OCI-LY1 (cell line): Measurements from ENCODE around the gene PDE6H.

Experiments used
- H2AFZ ChIP-seq: fragments of 200-600 bp; sonication (generic), shearing (Covaris generic); 2 replicates; pipeline ENCODE4 v1.6.0; 2014; ENCODE audit warnings: antibody characterized with exemption, mild to moderate bottlenecking, low read length
- H3F3A ChIP-seq: fragments of 200-600 bp; sonication (generic), shearing (Covaris generic); 2 replicates; pipeline ENCODE4 v1.6.0; 2014; ENCODE audit warnings: mild to moderate bottlenecking, antibody characterized with exemption, low read length, moderate library complexity; ENCODE audit not compliant: insufficient read depth
- H3K27ac ChIP-seq: fragments of 200-600 bp; sonication (generic); 2 replicates; pipeline ENCODE4 v1.5.1; 2014; ENCODE audit warnings: low read length, mixed run types, mild to moderate bottlenecking, low read depth; ENCODE audit not compliant: poor library complexity, severe bottlenecking
- H3K27me3 ChIP-seq: fragments of 200-600 bp; sonication (generic); 2 replicates; pipeline ENCODE4 v1.6.0; 2014; ENCODE audit warnings: antibody characterized with exemption, mild to moderate bottlenecking, low read length, moderate library complexity; ENCODE audit not compliant: insufficient read depth
- H3K36me3 ChIP-seq: fragments of 200-600 bp; sonication (generic); 2 replicates; pipeline ENCODE4 v1.6.1; 2014; ENCODE audit warnings: mild to moderate bottlenecking, antibody characterized with exemption, low read length, moderate library complexity, mixed read lengths; ENCODE audit not compliant: insufficient read depth
- H3K4me1 ChIP-seq: fragments of 200-600 bp; sonication (generic); 2 replicates; pipeline ENCODE4 v1.5.1; 2014; ENCODE audit warnings: mild to moderate bottlenecking, low read length, moderate library complexity; ENCODE audit not compliant: insufficient read depth, severe bottlenecking
- H3K4me2 ChIP-seq: fragments of 200-600 bp; sonication (generic), shearing (Covaris generic); 2 replicates; pipeline ENCODE4 v1.6.1; 2014; ENCODE audit warnings: low read length
- H3K4me3 ChIP-seq: fragments of 200-600 bp; sonication (generic); 2 replicates; pipeline ENCODE4 v1.5.1; 2014; ENCODE audit warnings: low read length, low read depth, mild to moderate bottlenecking, mixed read lengths; ENCODE audit not compliant: poor library complexity, severe bottlenecking
- H3K79me2 ChIP-seq: fragments of 200-600 bp; shearing (Covaris generic); 2 replicates; pipeline ENCODE4 v1.6.1; 2016; ENCODE audit warnings: mixed run types, low read length, mixed read lengths; ENCODE audit not compliant: insufficient read depth
- H3K9ac ChIP-seq: fragments of 200-600 bp; sonication (generic), shearing (Covaris generic); 2 replicates; pipeline ENCODE4 v1.6.1; 2014; ENCODE audit warnings: mild to moderate bottlenecking, low read length, mixed read lengths
- H3K9me2 ChIP-seq: fragments of 200-600 bp; sonication (generic), shearing (Covaris generic); 2 replicates; pipeline ENCODE4 v1.6.1; 2014; ENCODE audit warnings: low read depth, mild to moderate bottlenecking, low read length, mixed read lengths
- H3K9me3 ChIP-seq: fragments of 200-600 bp; shearing (Covaris generic); 2 replicates; pipeline ENCODE4 v1.6.1; 2014; ENCODE audit warnings: low read length, mixed read lengths
- H4K20me1 ChIP-seq: fragments of 200-600 bp; sonication (generic), shearing (Covaris generic); 2 replicates; pipeline ENCODE4 v1.6.0; 2016; ENCODE audit warnings: mild to moderate bottlenecking, low read length; ENCODE audit not compliant: insufficient read depth
- CTCF ChIP-seq: fragments of 200-600 bp; sonication (generic), shearing (Covaris generic); IDR thresholded peaks from 2 replicates; pipeline ENCODE4 v1.5.1; 2017; ENCODE audit warnings: mild to moderate bottlenecking, antibody characterized with exemption, low read length, moderate library complexity, mixed read lengths
- EZH2 ChIP-seq: fragments of 200-600 bp; sonication (generic), shearing (Covaris generic); IDR thresholded peaks from 2 replicates; pipeline ENCODE4 v1.8.0; 2017; ENCODE audit warnings: borderline replicate concordance, mixed run types, mild to moderate bottlenecking, antibody characterized with exemption, low read length, moderate library complexity, mixed read lengths

Gene PDE6H

GRCh38 chr12:14931359-14931758, 41.5 kb upstream of the PDE6H start:
- no peak overlapping the region for H3K4me2 ChIP-seq
- no peaks in the 10 kb centered on the region for H3F3A ChIP-seq
- H3K27me3 ChIP-seq = no peaks in the 10 kb centered on the region
- no peaks in the 10 kb centered on the region; the same call in 1 of the 2 replicates for H3K36me3 ChIP-seq
- H3K4me1 ChIP-seq = no peaks in the 10 kb centered on the region
- H2AFZ ChIP-seq = no peak overlapping the region
- H3K9me3 ChIP-seq = no peaks in the 10 kb centered on the region
- TF ChIP-seq CTCF (no peak), EZH2 (no peak)
- no peak overlapping the region for H3K27ac ChIP-seq
- H4K20me1 ChIP-seq = no peaks in the 10 kb centered on the region
- no peaks in the 10 kb centered on the region for H3K79me2 ChIP-seq
- no peak overlapping the region for H3K4me3 ChIP-seq
- no peaks in the 10 kb centered on the region for H3K9me2 ChIP-seq
- H3K9ac ChIP-seq = no peak overlapping the region

- H3K36me3 ChIP-seq = no peaks in the 10 kb centered on the region; the same call in 1 of the 2 replicates
These were observed 40.9 kb upstream of the PDE6H start for GRCh38 chr12:14931791-14932560.

GRCh38 chr12:14934511-14934910, 38.3 kb upstream of the PDE6H start:
- no peak overlapping the region for H3K27ac ChIP-seq
- no peaks in the 10 kb centered on the region for H3K27me3 ChIP-seq
- no peaks in the 10 kb centered on the region for H3K9me2 ChIP-seq
- H3K4me1 ChIP-seq = peaks cover 2% of the 10 kb centered on the region
- H4K20me1 ChIP-seq = no peaks in the 10 kb centered on the region
- peaks cover under 1% of the 10 kb centered on the region; the same call in 1 of the 2 replicates for H3F3A ChIP-seq
- TF ChIP-seq EZH2 = no peak
- TF ChIP-seq CTCF = no peak
- no peak overlapping the region for H3K9ac ChIP-seq
- no peak overlapping the region for H2AFZ ChIP-seq
- H3K36me3 ChIP-seq = peaks cover 2% of the 10 kb centered on the region; the same call in 1 of the 2 replicates
- H3K9me3 ChIP-seq = no peaks in the 10 kb centered on the region
- H3K4me3 ChIP-seq = no peak overlapping the region
- no peaks in the 10 kb centered on the region for H3K79me2 ChIP-seq
- H3K4me2 ChIP-seq = no peak overlapping the region

More at GRCh38 chr12:14931791-14932560, 40.9 kb upstream of the PDE6H start:
- H3K79me2 ChIP-seq = no peaks in the 10 kb centered on the region
- no peaks in the 10 kb centered on the region for H3K27me3 ChIP-seq
- H4K20me1 ChIP-seq = no peaks in the 10 kb centered on the region
- H2AFZ ChIP-seq = no peak overlapping the region
- H3K27ac ChIP-seq = no peak overlapping the region
- no peaks in the 10 kb centered on the region for H3K9me3 ChIP-seq
- no peak for TF ChIP-seq CTCF
- no peak for TF ChIP-seq EZH2
- no peaks in the 10 kb centered on the region for H3F3A ChIP-seq
- no peak overlapping the region for H3K4me2 ChIP-seq
- H3K9ac ChIP-seq = no peak overlapping the region
- H3K9me2 ChIP-seq = no peaks in the 10 kb centered on the region
- H3K4me1 ChIP-seq = no peaks in the 10 kb centered on the region
- H3K4me3 ChIP-seq = no peak overlapping the region
